ENCODE measurements around the gene KDM4C. TPM values are rescaled to one million over a fixed set of nuclear protein-coding genes. Genes with fewer than 3 reads are reported as not detected.
"Not testable (repeated sequence)": the region's sequence is repeated elsewhere in the genome, so short reads cannot be mapped to it uniquely, and the experiment has no call there.

KDM4C gene
- total RNA-seq, 2 donors from 2014 or later, result 11.0 to 11.9 TPM

- peaks cover 0 to 36% of the 10 kb centered on the region in 2 donors for H3K4me1 ChIP-seq
- no peak overlapping the region for H3K4me3 ChIP-seq
- no peaks in the 10 kb centered on the region for H3K9me3 ChIP-seq
- peak overlapping the region in 1 of 2 donors; percentile 12 for H3K27ac ChIP-seq
- TF ChIP-seq CTCF (IDR thresholded peaks at IDR 0.05), result no peak
- H3K36me3 ChIP-seq, result no peaks in the 10 kb centered on the region
- no peaks in the 10 kb centered on the region for H3K27me3 ChIP-seq
- DNase-seq (ENCODE audit: low spot score), result no peak
Observed at GRCh38 chr9:6787793-6788161, 30.0 kb downstream of the KDM4C start.

GRCh38 chr9:6788162-6789016 lies 30.6 kb downstream of the KDM4C start:
- Histone ChIP-seq H3K36me3 (no peaks in the 10 kb centered on the region), H3K27ac (peak overlapping the region in 1 of 2 donors; percentile 12), H3K27me3 (no peaks in the 10 kb centered on the region), H3K4me1 (peaks cover 0 to 31% of the 10 kb centered on the region in 2 donors), H3K9me3 (no peaks in the 10 kb centered on the region), H3K4me3 (no peak overlapping the region)
- DNase-seq (ENCODE audit: low spot score), result no peak
- no peak for TF ChIP-seq CTCF (IDR thresholded peaks at IDR 0.05)

GRCh38 chr9:6789017-6789338 lies 31.2 kb downstream of the KDM4C start:
- not testable (repeated sequence) for H3K4me3 ChIP-seq; H3K27me3 ChIP-seq; H3K36me3 ChIP-seq; H3K27ac ChIP-seq; DNase-seq (ENCODE audit: low spot score); H3K9me3 ChIP-seq
- peaks cover 0 to 31% of the 10 kb centered on the region in 2 donors for H3K4me1 ChIP-seq

- Histone ChIP-seq H3K36me3 (peaks cover 7% of the 10 kb centered on the region), H3K4me3 (no peak overlapping the region), H3K9me3 (no peaks in the 10 kb centered on the region), H3K27ac (no peak overlapping the region), H3K27me3 (no peaks in the 10 kb centered on the region), H3K4me1 (peaks cover 0 to 20% of the 10 kb centered on the region in 2 donors)
- DNase-seq (ENCODE audit: low spot score), result no peak
- no peak for TF ChIP-seq CTCF (IDR thresholded peaks at IDR 0.05)
Observed at GRCh38 chr9:6790866-6791265, 33.1 kb downstream of the KDM4C start.

GRCh38 chr9:6793203-6793602 lies 35.4 kb downstream of the KDM4C start:
- no peaks in the 10 kb centered on the region for H3K27me3 ChIP-seq
- peaks cover 7% of the 10 kb centered on the region for H3K36me3 ChIP-seq
- H3K9me3 ChIP-seq, result no peaks in the 10 kb centered on the region
- TF ChIP-seq CTCF (IDR thresholded peaks at IDR 0.05), result no peak
- no peak for DNase-seq (ENCODE audit: low spot score)
- no peak overlapping the region for H3K4me3 ChIP-seq
- peaks cover 0 to 8% of the 10 kb centered on the region in 2 donors for H3K4me1 ChIP-seq
- no peak overlapping the region for H3K27ac ChIP-seq

- no peaks in the 10 kb centered on the region for H3K9me3 ChIP-seq
- H3K27me3 ChIP-seq, result no peaks in the 10 kb centered on the region
- DNase-seq (ENCODE audit: low spot score), result no peak
- no peak overlapping the region for H3K27ac ChIP-seq
- H3K4me3 ChIP-seq, result no peak overlapping the region
- no peak for TF ChIP-seq CTCF (IDR thresholded peaks at IDR 0.05)
- H3K36me3 ChIP-seq, result peaks cover 7% of the 10 kb centered on the region
- H3K4me1 ChIP-seq, result no peaks in the 10 kb centered on the region
Observed at GRCh38 chr9:6794936-6795335, 37.2 kb downstream of the KDM4C start.
